NCI-H226 (cell line): ENCODE data around the gene ZNF292.
"Not testable (repeated sequence)": the region's sequence is repeated elsewhere in the genome, so short reads cannot be mapped to it uniquely, and the experiment has no call there.

ENCODE experiments used
- DNase-seq: peaks from one replicate; pipeline ENCODE4 v3.0.0-alpha.2; 2015

ZNF292 gene

DNA sequence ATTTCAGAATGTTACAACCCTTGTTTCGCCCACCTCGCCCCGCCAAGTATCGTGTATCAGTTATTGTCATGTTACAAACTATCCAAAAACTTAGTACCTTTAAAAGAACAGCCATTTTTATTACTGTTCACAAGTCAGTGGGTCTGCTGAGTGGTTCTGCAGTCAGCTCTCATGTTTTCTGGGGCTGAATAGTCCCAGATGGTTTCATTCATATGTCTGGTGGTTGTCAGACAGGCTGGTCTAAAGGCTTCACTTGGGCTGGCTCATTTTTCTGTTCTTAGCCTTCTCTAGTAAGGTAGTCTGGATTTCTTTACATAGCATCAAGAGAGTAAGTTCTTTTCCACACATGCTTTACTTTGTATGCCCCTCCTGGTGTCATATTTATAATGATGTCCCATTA, 8.6 kb downstream of the ZNF292 start:
- DNase-seq, result no peak

- no peak for DNase-seq
Observed at GRCh38 chr6:87164506-87164905, 9.1 kb downstream of the ZNF292 start.

- no peak for DNase-seq
Observed at GRCh38 chr6:87165185-87165584, 9.8 kb downstream of the ZNF292 start.

DNA sequence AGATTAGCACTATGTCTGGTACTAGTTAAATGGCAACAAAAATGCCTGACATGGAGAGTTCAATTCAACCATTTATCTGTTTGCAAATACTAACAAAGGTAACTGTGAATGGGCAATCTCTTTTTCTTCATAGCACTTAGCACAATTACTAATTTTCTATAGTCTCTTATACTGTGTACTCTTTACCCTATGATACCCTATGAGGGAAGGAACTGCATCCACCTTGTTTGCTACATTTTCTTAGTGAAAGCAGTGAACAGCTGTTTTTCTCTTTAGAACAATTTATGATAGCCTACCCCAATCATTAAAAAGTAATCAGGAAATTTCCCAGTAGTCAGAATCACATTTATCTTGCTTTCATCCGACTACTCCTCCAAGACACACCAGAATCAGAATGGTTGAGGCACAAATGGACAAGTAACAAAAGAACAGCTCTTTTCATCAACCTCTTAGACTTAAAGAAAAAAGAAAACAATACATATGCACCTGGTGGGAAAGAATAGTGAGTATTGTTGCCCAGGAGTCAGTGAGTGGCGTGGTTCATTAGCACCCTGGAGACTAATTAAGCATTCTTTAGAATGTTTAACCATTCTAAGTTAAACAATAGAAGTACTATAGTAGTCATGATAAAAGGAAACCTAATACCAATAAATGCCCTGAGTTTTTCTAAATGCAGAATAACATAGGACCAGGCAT, 16.7 kb downstream of the ZNF292 start:
- no peak for DNase-seq

DNA sequence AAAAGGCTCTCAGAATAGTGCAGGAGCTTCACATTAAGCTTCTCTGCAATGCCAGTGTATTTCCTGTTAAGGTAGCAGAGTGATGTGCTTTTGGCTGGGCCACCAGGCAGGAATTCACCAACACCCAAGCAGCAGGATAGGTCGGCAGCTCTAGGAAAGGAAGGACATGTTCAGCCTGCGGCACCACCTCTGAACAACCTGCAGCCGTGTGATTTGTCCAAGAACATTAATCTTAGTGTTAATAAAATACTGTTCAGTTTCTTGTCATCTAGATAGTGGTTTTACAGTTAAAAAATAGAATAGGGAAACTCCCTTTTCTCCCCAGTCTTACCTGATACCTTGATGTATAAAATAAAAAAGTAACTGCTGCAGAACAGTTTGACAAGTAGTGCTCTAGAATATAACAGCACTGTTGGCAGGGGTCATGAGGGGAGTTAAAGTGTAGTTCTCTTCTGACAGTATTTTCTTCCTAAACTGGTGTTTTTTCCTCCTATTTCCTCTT, 18.8 kb downstream of the ZNF292 start:
- no peak for DNase-seq

DNA sequence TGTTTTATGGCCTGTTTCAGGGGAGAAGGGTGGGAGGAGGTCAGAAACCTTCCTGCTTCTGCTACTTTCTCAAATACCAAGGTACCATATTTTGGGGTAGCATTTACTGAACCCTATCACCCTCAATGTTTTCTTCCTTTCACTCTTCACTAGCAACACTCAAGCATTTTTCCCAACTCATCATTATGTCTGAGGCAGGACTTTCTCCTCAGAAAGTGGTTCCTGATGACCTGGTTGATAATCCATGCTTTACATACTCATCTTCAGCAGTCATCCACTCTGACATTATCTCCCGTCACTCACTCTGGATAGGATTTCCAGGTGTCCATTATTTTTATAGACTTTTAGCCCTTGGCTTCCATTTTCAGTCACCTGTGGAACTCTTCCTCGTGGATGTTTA, 21.1 kb downstream of the ZNF292 start:
- no peak for DNase-seq

GRCh38 chr6:87180105-87180728, 24.9 kb downstream of the ZNF292 start:
- DNase-seq, result no peak

- DNase-seq, result no peak
Observed at GRCh38 chr6:87181903-87182302, 26.5 kb downstream of the ZNF292 start.

- DNase-seq, result no peak
Observed at GRCh38 chr6:87182321-87182720, 27.0 kb downstream of the ZNF292 start.

DNA sequence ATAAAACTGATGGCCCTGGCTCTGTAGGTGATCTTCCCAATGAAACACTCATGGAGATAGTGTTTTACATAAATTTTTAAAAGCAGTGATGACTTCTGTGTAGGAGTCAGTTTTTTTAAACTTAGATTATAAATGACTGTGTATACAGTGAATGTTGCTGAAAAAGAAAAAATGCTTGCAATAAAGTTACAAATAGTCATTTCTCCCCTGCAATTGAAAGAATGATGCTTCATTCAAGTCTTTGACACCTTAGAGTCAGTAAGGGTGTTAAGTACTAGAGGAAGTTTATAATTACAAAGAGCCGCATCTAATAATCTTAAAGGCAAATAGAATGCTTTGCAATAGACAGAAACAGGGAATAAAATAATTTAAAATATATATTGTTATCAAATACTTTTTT, 27.6 kb downstream of the ZNF292 start:
- no peak for DNase-seq

DNA sequence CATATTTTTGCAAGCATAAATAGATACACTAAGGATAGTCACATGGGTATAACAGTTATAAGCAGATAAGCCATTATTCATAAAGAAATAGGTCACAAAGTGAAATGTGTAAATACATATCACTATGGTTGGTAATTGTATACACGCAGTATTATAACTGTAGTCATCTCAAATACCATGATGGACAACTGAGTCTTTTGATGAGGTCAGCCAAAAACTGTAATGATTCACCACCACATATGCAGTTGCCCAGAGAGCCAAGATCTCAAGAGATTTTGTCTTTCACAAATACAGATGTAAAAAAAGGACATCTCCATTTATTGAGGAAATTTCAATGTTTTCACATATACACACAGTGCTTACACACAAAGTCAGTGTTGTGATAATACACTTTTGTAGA, 28.3 kb downstream of the ZNF292 start:
- DNase-seq, result peak; percentile 44

DNA sequence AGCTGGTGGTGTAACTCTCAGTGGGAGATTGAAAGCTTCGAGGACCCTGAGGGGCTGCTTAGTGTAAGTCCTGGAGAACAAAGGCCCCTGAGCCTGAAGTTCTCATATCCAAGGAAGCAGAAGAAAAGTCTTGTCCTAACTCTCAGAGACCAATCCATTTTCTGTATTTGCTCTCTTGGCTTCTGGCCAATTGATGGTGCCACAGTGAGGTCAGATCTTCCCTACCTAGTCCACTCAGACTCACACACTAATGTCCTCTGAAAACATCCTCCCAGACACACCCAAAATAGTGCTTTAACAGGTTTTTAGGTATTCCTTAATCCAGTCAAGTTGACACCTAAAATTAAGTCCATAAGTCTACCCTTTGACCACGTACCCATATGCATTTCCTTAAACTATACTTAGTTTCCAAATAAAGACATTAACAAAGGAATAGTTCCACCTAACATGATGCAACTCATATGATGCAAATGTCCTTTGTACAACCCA, 29.4 kb downstream of the ZNF292 start:
- DNase-seq, result no peak

- DNase-seq, result no peak
Observed at GRCh38 chr6:87196275-87196842, 41.0 kb downstream of the ZNF292 start.

DNA sequence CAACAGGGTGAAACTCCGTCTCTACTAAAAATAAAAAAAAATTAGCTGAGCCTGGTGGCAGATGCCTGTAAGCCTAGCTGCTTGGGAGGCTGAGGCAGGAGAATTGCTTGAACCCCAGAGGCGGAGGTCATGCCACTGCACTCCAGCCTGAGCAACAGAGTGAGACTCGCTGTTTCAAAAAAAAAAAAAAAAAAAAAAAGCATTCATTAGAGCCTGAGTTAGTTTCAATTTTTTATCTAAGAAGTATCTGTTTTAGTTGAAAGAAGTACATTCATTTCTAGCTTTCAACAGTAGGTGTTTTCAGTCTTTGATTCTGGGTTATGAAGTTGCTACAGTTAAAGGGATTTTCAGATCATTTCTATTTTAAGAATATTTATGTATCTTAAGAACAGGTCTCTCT, 42.2 kb downstream of the ZNF292 start:
- DNase-seq, result no peak

DNA sequence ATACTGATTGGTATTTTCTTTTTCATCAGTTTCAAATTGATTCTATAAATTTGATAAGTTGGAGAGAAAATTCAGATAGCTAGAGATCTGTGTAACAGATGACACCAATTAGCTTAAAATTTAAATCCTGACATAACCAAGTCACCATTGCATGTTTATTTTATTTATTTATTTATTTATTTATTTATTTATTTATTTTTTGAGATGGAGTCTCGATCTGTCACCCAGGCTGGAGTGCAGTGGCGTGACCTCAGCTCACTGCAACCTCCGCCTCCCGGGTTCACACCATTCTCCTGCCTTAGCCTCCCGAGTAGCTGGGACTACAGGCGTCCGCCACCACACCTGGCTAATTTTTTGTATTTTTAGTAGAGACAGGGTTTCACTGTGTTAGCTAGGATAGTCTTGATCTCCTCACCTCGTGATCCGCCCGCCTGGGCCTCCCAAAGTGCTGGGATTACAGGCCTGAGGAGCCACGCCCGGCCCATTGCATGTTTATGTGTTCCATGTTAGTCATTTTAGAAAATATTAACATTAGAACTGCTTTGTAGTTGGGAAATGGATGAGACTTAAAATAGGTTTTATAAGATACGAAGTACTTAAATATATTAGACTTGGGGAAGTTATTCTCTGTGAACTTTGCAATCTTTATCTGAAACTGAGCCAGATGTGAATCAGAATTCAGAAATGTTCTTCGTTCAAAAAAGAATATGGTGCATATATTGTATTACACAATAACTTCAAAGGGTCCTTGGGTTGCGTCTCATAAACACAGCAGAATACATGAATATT, 42.9 kb downstream of the ZNF292 start:
- not testable (repeated sequence) for DNase-seq

- DNase-seq, result no peak
Observed at GRCh38 chr6:87199787-87200186, 44.4 kb downstream of the ZNF292 start.

GRCh38 chr6:87200469-87201175, 45.3 kb downstream of the ZNF292 start:
- DNase-seq, result no peak

DNA sequence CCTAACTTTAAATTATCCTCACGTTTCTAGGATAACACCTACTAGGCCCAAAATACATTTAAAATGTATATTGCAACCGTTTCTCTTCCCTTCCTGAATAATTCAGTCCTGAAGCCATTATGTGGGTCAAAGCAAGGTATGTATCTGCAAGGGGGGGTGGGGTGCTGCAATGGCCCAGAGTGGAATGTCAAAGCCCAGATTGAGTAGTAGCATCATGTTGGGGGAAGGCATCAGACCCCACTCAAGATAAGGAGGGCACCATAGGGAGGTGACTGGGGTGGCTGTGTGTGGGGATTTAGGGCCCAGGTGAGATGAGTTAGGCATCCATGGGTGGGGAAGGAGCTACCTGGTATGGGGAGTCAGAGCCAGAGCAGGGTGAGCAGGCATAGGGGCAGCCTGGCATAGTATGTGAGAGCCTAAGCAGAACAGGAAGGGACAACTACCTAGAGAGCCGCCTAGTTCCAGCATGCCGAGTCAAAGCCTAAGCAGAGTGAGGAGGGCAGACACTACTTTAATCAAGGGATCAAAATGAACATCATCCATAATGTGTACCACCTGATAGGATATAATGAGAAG, 48.2 kb downstream of the ZNF292 start:
- no peak for DNase-seq

- no peak for DNase-seq
Observed at GRCh38 chr6:87209812-87210211, 54.4 kb downstream of the ZNF292 start.

DNA sequence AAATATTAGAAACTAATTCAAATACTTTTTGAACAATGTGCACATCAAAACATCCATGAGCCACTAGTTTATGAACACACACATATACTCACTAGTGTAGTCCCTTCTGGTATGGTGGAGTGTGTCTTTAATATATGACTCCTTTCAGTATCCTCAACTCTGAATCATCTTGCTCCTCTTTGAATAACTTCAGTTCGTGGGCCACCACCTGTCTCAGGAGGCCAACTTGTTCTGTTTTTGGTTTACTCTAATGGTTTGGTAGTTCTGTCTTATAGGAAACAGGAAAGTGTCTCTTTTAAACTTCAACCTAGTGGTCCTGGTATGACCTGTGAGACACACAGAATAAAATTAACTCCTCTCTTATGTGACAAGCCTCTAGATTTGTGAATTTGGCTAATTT, 55.6 kb downstream of the ZNF292 start:
- DNase-seq, result no peak

DNA sequence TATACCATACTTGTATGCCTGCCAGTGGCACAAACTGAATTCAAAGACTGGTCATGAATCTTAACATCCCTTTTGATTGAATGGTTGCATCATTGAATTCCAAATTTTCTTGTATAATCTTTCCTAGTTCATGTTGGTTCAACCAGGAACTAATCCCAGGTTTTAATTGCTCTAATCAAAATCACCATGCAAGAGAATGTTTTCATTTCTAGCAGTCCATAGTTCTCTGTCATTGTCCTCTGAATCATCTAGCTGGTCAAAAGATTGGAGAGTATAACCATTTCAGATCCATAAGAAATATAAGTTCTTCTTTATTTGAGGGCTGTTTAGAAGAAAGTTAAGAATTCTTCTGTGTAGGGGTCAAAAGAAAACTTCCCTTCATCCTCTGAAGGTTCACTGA, 57.2 kb downstream of the ZNF292 start:
- DNase-seq, result no peak

GRCh38 chr6:87213364-87213763, 58.0 kb downstream of the ZNF292 start:
- DNase-seq, result no peak
